Mesendoderm (in vitro differentiated cells): ENCODE measurements around the gene PROB1.

Source experiments
- DNase-seq: peaks from one replicate; pipeline ENCODE4 v3.0.0; 2013
- H2AK5ac ChIP-seq: 2 replicates; pipeline ENCODE4 v1.6.1; 2013; ENCODE audit warnings: low read length, inconsistent platforms
- H2BK120ac ChIP-seq: 2 replicates; pipeline ENCODE4 v1.6.1; 2013; ENCODE audit warnings: low read depth, mild to moderate bottlenecking, low read length, moderate library complexity, mixed read lengths
- H2BK15ac ChIP-seq: replicated peaks from 2 replicates; pipeline ENCODE4 v1.6.1; 2013; ENCODE audit warnings: low read depth, mild to moderate bottlenecking, moderate library complexity
- H2BK5ac ChIP-seq: 2 replicates; pipeline ENCODE4 v1.6.1; 2013; ENCODE audit warnings: low read length, inconsistent platforms
- H3K18ac ChIP-seq: 2 replicates; pipeline ENCODE4 v1.6.1; 2013; ENCODE audit warnings: mild to moderate bottlenecking, low read length, mixed read lengths
- H3K23ac ChIP-seq: one replicate; pipeline ENCODE4 v1.6.1; 2013; ENCODE audit warnings: low read length
- H3K27ac ChIP-seq: 2 replicates; pipeline ENCODE4 v1.5.1; 2013; ENCODE audit warnings: low read depth, mild to moderate bottlenecking, inconsistent platforms, low read length, moderate library complexity
- H3K27me3 ChIP-seq: 2 replicates; pipeline ENCODE4 v1.6.1; 2013; ENCODE audit warnings: low read length, control low read depth, mild to moderate bottlenecking, inconsistent platforms; ENCODE audit not compliant: insufficient read depth, poor library complexity
- H3K36me3 ChIP-seq: 2 replicates; pipeline ENCODE4 v1.6.1; 2013; ENCODE audit warnings: low read length, inconsistent platforms; ENCODE audit not compliant: control insufficient read depth, insufficient read depth
- H3K4ac ChIP-seq: one replicate; pipeline ENCODE4 v1.6.1; 2013; ENCODE audit warnings: low read depth, mild to moderate bottlenecking, low read length, moderate library complexity
- H3K4me1 ChIP-seq: 2 replicates; pipeline ENCODE4 v1.6.1; 2013; ENCODE audit warnings: low read depth, low read length, inconsistent platforms; ENCODE audit not compliant: control insufficient read depth
- H3K4me2 ChIP-seq: 2 replicates; pipeline ENCODE4 v1.6.1; 2013; ENCODE audit warnings: low read length
- H3K4me3 ChIP-seq: 2 replicates; pipeline ENCODE4 v1.5.1; 2013; ENCODE audit warnings: mild to moderate bottlenecking, low read length
- H3K56ac ChIP-seq: one replicate; pipeline ENCODE4 v1.6.1; 2013; ENCODE audit warnings: low read length
- H3K79me1 ChIP-seq: 2 replicates; pipeline ENCODE4 v1.6.1; 2013; ENCODE audit warnings: low read length, inconsistent platforms
- H3K79me2 ChIP-seq: 2 replicates; pipeline ENCODE4 v1.6.1; 2013; ENCODE audit warnings: mild to moderate bottlenecking, low read length; ENCODE audit not compliant: control insufficient read depth, insufficient read depth
- H3K9ac ChIP-seq: 2 replicates; pipeline ENCODE4 v1.6.1; 2013; ENCODE audit warnings: low read length, inconsistent platforms
- H4K5ac ChIP-seq: one replicate; pipeline ENCODE4 v1.6.1; 2013; ENCODE audit warnings: low read length
- H4K8ac ChIP-seq: one replicate; pipeline ENCODE4 v1.6.1; 2013; ENCODE audit warnings: low read depth, mild to moderate bottlenecking, control low read depth, low read length, moderate library complexity
- WGBS: extraction: QIAGEN DNeasy Blood & Tissue Kit; methylation state at CpG from one replicate; pipeline ENCODE4 v1.1.7; 2013; ENCODE audit warnings: low lambda C conversion rate, missing lambda C conversion rate; ENCODE audit not compliant: insufficient coverage; ENCODE audit errors: extremely low coverage; 5-methylcytosine and 5-hydroxymethylcytosine counted together

The PROB1 gene

DNA sequence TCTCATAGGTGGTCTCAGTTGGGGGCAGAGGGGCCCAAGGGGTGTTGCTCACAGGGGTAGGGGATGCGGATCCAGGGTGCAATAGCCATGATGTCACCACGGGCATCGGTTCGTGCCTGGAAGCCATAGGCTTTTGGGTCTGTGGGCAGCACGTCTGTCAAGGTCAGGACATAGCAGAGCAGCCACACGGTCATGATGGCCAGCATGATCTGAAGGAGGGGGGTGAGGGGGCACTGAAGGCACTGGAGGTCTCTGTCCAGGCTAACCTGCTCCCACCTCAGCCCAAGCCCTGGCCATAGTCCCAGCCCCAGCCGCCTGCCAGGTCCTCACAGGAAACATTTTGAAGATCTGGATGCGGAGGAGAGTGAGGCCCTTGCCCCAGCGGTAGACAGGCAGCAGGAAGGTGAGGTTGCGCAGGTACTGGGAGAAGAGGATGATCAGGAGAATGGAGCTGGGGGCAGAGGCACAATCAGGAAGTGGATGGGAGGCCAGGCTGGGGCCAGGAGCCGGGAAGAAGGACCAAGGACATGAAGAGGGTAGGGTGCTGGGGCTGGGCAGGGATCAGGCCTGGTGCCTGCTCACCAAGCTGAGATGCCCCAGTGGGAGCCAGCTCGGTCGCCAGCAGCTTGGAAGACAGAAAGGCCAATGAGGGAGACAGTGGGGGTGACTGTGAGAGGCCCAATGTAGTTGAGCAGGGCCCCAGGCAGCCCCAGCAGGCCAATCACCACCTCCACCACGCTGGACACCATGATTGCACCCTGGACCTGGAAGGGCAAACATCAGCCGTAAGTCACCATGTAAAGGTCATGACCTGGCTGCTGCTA lies 15.1 kb downstream of the PROB1 start:
- no peak overlapping the region for H2AK5ac ChIP-seq
- H2BK5ac ChIP-seq, result no peak overlapping the region
- no peaks in the 10 kb centered on the region for H3K36me3 ChIP-seq
- no peak overlapping the region for H3K4ac ChIP-seq
- H3K56ac ChIP-seq, result no peak overlapping the region
- H3K18ac ChIP-seq, result no peak overlapping the region
- no peak overlapping the region for H2BK15ac ChIP-seq
- H3K27me3 ChIP-seq, result no peaks in the 10 kb centered on the region
- no peak overlapping the region for H3K23ac ChIP-seq
- no peak overlapping the region for H3K9ac ChIP-seq
- no peak overlapping the region for H4K8ac ChIP-seq
- no peak overlapping the region for H3K4me2 ChIP-seq
- no peaks in the 10 kb centered on the region for H3K79me1 ChIP-seq
- H3K79me2 ChIP-seq, result no peaks in the 10 kb centered on the region
- no peak overlapping the region for H3K27ac ChIP-seq
- no peak for DNase-seq
- peaks cover 3% of the 10 kb centered on the region for H3K4me1 ChIP-seq
- no CpG with 5 or more reads among the region's 15 CpGs for WGBS
- H4K5ac ChIP-seq, result no peak overlapping the region
- no peak overlapping the region for H3K4me3 ChIP-seq
- H2BK120ac ChIP-seq, result no peak overlapping the region

DNA sequence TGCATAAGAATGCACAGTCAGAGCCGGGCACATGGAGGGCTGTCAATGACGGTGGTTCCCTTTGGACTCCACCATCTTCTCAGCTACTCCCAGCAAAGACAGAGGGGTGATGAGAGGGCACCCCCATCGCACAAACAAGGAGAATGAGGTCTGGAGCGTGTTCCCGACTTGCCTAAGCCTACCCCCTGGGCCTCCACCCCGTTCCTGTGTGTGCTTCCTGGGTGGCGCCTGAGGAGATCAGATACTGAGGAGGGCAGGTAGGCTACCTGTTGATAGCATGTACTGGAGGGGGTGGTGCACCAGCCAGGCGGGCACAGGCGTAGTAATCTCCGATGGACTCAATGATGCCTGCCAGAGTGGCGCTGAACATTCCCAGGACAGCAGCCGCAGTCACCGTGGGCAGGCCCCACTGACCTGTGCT lies 16.0 kb downstream of the PROB1 start:
- no CpG with 5 or more reads among the region's 13 CpGs for WGBS
- no peaks in the 10 kb centered on the region for H3K79me2 ChIP-seq

DNA sequence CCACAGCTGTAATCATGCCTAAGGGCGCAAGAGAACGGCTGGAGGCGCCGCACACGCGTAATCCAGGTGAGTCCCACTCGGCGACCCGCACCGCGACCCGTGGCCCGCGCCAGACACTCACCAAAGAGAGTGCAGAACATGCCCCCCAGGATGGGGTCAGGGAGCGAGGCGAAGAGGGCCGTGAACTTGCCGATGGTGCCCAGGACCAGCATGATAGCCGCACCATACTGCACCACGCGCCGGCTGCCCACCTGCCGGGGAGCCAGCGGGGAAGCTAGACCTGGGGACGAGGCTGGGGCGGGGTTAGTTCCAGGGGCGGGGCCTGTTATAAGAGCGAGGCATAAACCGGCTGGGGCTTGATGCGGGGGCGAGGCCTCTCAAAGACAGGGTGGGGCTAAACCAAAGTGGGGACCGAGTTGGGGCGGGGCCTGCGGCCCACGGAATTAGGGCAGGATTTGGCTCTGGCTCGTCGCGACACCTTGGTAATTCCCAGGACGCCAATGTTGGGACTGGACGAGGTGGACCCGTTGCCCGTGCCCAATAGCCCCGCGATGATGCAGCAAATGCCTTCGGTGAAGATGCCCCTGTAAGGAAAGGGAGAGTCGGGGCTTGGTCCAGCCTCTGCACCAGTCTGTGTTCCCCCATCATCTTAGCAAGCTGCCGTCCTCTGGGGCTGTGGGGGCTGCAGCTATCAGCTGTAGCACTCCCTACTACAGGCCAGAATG lies 16.6 kb downstream of the PROB1 start:
- Histone ChIP-seq H3K27ac (no peak overlapping the region), H3K56ac (no peak overlapping the region), H3K36me3 (peaks cover 3% of the 10 kb centered on the region), H3K9ac (no peak overlapping the region), H3K4me2 (no peak overlapping the region), H3K18ac (no peak overlapping the region), H3K4me3 (no peak overlapping the region), H3K4me1 (peaks cover 3% of the 10 kb centered on the region), H3K79me2 (no peaks in the 10 kb centered on the region), H2AK5ac (no peak overlapping the region), H2BK120ac (no peak overlapping the region), H3K79me1 (no peaks in the 10 kb centered on the region), H3K27me3 (no peaks in the 10 kb centered on the region), H2BK15ac (no peak overlapping the region), H3K23ac (no peak overlapping the region), H3K4ac (no peak overlapping the region), H2BK5ac (no peak overlapping the region), H4K5ac (no peak overlapping the region), H4K8ac (no peak overlapping the region)
- no peak for DNase-seq
- WGBS, result no CpG with 5 or more reads among the region's 47 CpGs

More for the DNA sequence above, 16.0 kb downstream of the PROB1 start:
- Histone ChIP-seq H4K5ac (no peak overlapping the region), H3K4ac (no peak overlapping the region), H2BK5ac (no peak overlapping the region), H3K27ac (no peak overlapping the region), H3K23ac (no peak overlapping the region), H2BK15ac (no peak overlapping the region), H3K4me3 (no peak overlapping the region), H3K18ac (no peak overlapping the region), H3K36me3 (peaks cover 2% of the 10 kb centered on the region), H3K27me3 (no peaks in the 10 kb centered on the region), H2BK120ac (no peak overlapping the region), H3K56ac (no peak overlapping the region), H4K8ac (no peak overlapping the region), H3K9ac (no peak overlapping the region), H2AK5ac (no peak overlapping the region), H3K4me2 (no peak overlapping the region), H3K79me1 (no peaks in the 10 kb centered on the region), H3K4me1 (peaks cover 3% of the 10 kb centered on the region)
- no peak for DNase-seq

DNA sequence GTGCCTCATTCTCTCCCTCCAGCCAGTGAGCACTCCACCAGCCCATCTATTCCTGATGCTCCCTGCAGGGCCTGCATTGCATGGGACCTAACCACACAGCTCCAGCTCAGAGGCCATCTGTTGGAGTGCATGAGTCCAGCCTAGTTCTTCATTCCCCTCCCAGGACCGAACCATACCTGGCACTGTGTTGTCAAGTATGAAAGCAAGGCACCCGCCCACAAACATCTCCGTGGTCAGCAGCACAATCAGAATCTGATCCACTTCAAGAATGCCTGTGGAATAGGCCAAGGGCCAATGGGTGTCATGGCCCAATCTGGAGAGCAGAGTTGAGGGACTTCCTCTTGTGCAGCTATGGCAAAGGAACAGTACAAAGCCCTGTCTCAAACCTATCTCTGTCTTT lies 17.7 kb downstream of the PROB1 start:
- Histone ChIP-seq H4K8ac (no peak overlapping the region), H2BK120ac (no peak overlapping the region), H3K4me2 (no peak overlapping the region), H3K56ac (no peak overlapping the region), H3K9ac (no peak overlapping the region), H3K18ac (no peak overlapping the region), H3K4ac (no peak overlapping the region), H2BK5ac (no peak overlapping the region), H3K27me3 (no peaks in the 10 kb centered on the region), H3K36me3 (peaks cover 3% of the 10 kb centered on the region), H3K79me1 (no peaks in the 10 kb centered on the region), H3K4me3 (no peak overlapping the region), H4K5ac (no peak overlapping the region), H3K79me2 (no peaks in the 10 kb centered on the region), H3K27ac (no peak overlapping the region), H2AK5ac (no peak overlapping the region), H2BK15ac (no peak overlapping the region), H3K23ac (no peak overlapping the region), H3K4me1 (no peaks in the 10 kb centered on the region)
- WGBS, result no CpG with 5 or more reads among the region's 3 CpGs
- DNase-seq, result no peak

DNA sequence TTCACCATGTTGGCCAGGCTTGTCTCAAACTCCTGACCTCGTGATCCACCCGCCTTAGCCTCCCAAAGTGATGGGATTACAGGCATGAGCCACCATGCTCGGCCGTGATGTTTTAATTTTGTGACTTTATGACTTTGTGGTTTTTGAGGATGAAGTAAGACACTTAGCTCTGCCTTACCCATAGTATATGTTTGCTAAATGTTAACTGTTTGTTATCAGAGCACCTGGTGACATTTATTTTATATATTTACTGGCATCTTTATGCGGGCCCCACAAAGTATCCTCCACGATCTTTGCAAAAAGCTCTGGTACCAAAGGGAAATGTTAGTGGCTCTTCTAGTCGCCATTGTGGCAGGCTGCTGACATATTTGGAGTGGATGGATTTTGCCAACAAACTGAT lies 18.5 kb downstream of the PROB1 start:
- no peaks in the 10 kb centered on the region for H3K4me1 ChIP-seq
- H3K27ac ChIP-seq, result no peak overlapping the region
- H3K4ac ChIP-seq, result no peak overlapping the region
- no peak overlapping the region for H4K8ac ChIP-seq
- no peak overlapping the region for H3K23ac ChIP-seq
- no peaks in the 10 kb centered on the region for H3K79me1 ChIP-seq
- no peak overlapping the region for H2BK15ac ChIP-seq
- no CpG with 5 or more reads among the region's 7 CpGs for WGBS
- no peaks in the 10 kb centered on the region for H3K79me2 ChIP-seq
- H3K27me3 ChIP-seq, result no peaks in the 10 kb centered on the region
- peaks cover 5% of the 10 kb centered on the region for H3K36me3 ChIP-seq
- H2BK120ac ChIP-seq, result no peak overlapping the region
- no peak for DNase-seq
- no peak overlapping the region for H4K5ac ChIP-seq
- no peak overlapping the region for H3K56ac ChIP-seq
- H2AK5ac ChIP-seq, result no peak overlapping the region
- no peak overlapping the region for H2BK5ac ChIP-seq
- no peak overlapping the region for H3K9ac ChIP-seq
- no peak overlapping the region for H3K18ac ChIP-seq
- no peak overlapping the region for H3K4me2 ChIP-seq
- H3K4me3 ChIP-seq, result no peak overlapping the region
